GM13977 (cell line): Measurements from ENCODE around the gene TRIO.

Source experiments
- DNase-seq: peaks from one replicate; pipeline ENCODE4 v3.0.0; 2012; ENCODE audit warnings: low spot score
- CTCF ChIP-seq: IDR thresholded peaks from 2 replicates; pipeline ENCODE4 v1.5.1; 2012; ENCODE audit warnings: mild to moderate bottlenecking, control low read depth; ENCODE audit not compliant: insufficient read depth; ENCODE audit errors: extremely low read depth, missing control alignments
- in situ Hi-C: fragments of 300-500 bp; cut with MboI; formaldehyde crosslinking; loops from one replicate; pipeline ENCODE4 v1.12.0; 2022; ENCODE audit warnings: low sequenced_read_pairs, low pct_unique_long_range_greater_than_20kb, mixed read lengths, inconsistent platforms; ENCODE audit not compliant: unreplicated experiment

TRIO gene

GRCh38 chr5:14107536-14107935, 35.6 kb upstream of the TRIO start:
- TF ChIP-seq CTCF: no peak
- in situ Hi-C loops: loop anchor here (25.0 kb wide), 1 partner anchor 555 kb away; the partner anchor contains the start of gene OTULIN

GRCh38 chr5:14108170-14108996, 34.8 kb upstream of the TRIO start:
- peak; percentile 73 for TF ChIP-seq CTCF
- peak; percentile 65 for DNase-seq
- in situ Hi-C loops: loop anchor here (25.0 kb wide), 1 partner anchor 554 kb away; the partner anchor contains the start of gene OTULIN

More at GRCh38 chr5:14107536-14107935, 35.6 kb upstream of the TRIO start:
- DNase-seq: no peak

- in situ Hi-C loops: loop anchor here (25.0 kb wide), 1 partner anchor 553 kb away; the partner anchor contains the start of gene OTULIN
- peak; percentile 72 for DNase-seq
- TF ChIP-seq CTCF: no peak
Measured at GRCh38 chr5:14109041-14109747, 33.9 kb upstream of the TRIO start.

DNA sequence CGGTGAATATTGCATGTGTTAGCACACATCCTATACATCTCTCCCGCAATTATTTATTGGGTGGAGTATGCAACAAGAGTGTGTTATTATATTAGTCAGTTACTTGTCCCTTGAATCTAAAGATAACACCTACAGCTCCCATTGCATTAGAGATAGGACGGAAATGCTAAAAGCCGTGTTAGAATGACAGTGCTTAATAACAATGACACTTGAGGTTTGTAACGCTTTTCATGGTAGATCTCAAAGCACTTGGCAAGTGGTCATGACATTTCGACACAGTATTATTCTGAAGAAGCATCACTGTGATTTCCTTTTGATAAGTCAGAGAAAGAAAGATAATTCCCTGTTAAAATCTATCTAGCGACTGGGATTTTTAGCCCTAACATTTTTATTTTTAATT, 33.4 kb upstream of the TRIO start:
- no peak for DNase-seq
- in situ Hi-C loops: loop anchor here (25.0 kb wide), 1 partner anchor 553 kb away; the partner anchor contains the start of gene OTULIN
- no peak for TF ChIP-seq CTCF

- no peak for DNase-seq
- in situ Hi-C loops: loop anchor here (25.0 kb wide), 1 partner anchor 552 kb away; the partner anchor contains the start of gene OTULIN
- TF ChIP-seq CTCF: no peak
Measured at GRCh38 chr5:14110196-14110595, 32.9 kb upstream of the TRIO start.

GRCh38 chr5:14110680-14111079, 32.5 kb upstream of the TRIO start:
- no peak for DNase-seq
- no peak for TF ChIP-seq CTCF
- in situ Hi-C loops: loop anchor here (25.0 kb wide), 1 partner anchor 552 kb away; the partner anchor contains the start of gene OTULIN
